HG02885 (cell line): ENCODE results near the gene MOSPD3.
A peak's percentile ranks its signal among the peaks of the same experiment; 100 is the strongest.

Experiments used
- ATAC-seq: cut with Tn5 transposase; IDR thresholded peaks from one replicate; pipeline ENCODE4 v1.9.1; 2021; ENCODE audit warnings: mild to moderate bottlenecking; ENCODE audit not compliant: unreplicated experiment, poor library complexity

Gene MOSPD3

GRCh38 chr7:100574362-100575205, 37.8 kb upstream of the MOSPD3 start:
- no peak for ATAC-seq

GRCh38 chr7:100575206-100575631, 37.1 kb upstream of the MOSPD3 start:
- no peak for ATAC-seq

DNA sequence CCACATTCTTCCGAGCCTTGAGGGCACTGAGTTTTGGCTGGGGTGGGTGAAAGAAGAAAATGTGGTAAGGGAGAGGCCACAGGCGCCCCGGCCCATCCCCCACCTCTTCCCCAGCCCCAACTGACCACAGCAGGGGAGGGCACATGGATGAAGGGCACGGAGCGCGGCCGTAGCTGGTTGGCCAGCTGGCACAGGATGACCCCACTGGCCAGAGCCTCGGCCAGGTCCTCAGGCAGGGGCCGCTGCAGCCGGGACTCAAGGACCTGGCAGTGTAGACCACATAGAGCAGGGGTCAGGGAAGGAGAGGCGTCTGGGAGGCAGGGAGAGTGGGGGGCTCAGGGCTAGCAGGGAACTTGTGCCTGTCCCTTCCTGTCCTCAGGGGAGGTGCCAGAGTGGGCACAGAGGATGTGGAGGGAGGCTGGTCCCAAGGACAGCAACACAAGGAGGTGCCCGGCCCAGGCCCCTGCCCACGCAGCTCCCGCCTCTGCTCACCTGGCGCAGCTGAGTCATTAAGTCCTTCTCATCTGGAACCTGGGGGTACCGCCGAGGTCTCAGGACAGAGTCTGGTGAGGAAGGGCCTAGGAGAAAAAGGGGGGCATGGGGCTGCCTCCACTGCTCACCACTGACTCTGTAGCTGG, 36.5 kb upstream of the MOSPD3 start:
- ATAC-seq = no peak

DNA sequence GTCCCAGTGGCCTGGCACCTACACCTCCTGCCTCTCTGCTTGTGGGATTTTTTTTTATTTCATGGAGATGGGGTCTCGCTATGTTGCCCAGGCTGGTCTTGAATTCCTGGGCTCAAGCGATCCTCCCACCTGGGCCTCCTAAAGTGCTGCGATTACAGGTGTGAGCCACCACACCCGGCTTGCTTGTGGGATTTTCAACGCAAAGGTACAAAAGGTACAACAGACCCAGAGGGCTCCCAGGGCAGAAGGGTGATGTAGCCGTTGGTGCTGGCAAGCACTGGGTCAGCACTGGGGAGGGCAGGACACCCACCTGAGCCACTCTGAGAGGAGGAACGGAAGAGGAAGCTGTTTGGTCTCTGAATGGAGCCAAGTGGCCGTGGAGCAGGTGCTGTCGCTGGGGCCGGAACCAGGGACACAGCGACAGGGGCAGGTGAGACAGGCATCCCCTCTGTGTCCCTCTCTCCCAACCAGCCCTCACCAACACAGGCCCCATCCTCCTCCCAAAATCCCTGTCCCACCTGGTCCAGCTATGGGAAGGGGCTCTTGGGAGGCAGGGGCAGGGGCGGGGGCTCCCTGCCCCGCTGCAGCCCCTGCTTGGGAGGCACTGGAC, 35.9 kb upstream of the MOSPD3 start:
- no peak for ATAC-seq

- ATAC-seq = no peak
These were observed 35.2 kb upstream of the MOSPD3 start for GRCh38 chr7:100577103-100577502.

GRCh38 chr7:100577507-100577906, 34.8 kb upstream of the MOSPD3 start:
- ATAC-seq = no peak

DNA sequence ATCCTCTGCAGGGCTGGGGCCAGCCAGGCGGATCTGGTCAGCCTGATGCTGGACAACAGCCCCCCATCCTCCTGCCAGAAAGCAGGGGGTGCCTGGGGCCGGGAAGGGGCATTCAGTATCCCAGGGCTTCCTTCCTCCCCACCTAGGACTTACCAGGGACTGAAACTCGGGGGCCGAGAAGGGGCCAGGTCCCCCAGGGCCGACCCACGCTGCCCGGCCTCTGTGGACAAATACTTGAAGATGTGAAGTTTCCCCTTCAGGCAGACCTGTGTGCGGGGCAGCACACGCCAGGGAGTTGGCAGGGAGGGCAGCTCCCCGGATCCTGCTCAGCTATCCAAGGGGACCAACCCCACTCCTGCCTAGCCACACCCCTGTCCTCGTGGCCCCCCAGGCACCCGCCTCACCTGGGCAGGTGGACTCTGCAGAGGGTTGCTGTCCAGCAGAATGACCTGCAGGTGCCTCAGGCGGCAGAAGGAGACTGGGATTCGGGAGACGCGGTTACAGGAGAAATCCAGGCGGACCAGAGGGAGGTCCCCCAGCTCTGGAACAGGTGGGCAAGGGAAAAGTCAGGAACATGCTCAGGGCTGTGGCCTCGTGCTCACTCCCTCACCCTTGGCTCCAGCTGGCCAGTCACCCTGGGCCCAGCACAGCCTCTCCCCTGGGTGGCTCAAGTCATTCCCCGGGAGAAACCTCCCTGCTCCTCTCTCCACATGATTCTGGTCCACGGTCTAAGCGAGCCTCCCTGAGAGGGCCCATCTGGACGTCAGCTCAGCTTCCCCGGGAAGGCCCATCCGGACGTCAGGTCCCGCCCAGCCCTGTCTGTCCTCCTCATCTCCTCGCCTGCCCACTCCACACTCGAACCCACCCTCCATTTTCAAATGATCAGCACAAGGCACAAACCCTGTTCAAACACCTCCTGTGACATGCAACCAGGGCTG, 33.8 kb upstream of the MOSPD3 start:
- no peak for ATAC-seq

GRCh38 chr7:100580466-100581283, 31.7 kb upstream of the MOSPD3 start:
- no peak for ATAC-seq

- no peak for ATAC-seq
These were observed 30.2 kb upstream of the MOSPD3 start for GRCh38 chr7:100582041-100582579.

DNA sequence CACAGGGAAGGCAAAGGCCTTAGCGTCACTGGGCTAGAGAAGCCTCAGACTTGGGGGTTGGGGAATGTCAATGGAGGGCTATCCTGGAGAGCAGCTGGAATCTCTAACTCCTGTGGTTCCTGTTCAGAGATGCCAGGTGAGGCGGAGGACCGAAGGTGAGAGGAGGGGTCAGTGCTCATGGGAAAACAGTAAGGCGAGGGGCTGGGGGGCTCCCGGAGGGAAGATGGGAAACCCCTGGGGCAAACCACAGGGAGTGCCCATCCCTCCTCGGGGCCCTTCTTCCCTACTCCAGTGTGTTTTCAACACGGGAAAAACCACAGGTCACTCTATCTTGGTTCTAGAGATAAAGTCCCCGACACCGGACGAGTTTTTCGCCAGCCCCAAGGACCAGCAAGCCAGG, 29.7 kb upstream of the MOSPD3 start:
- ATAC-seq = no peak

GRCh38 chr7:100583132-100584053, 28.9 kb upstream of the MOSPD3 start:
- no peak for ATAC-seq

DNA sequence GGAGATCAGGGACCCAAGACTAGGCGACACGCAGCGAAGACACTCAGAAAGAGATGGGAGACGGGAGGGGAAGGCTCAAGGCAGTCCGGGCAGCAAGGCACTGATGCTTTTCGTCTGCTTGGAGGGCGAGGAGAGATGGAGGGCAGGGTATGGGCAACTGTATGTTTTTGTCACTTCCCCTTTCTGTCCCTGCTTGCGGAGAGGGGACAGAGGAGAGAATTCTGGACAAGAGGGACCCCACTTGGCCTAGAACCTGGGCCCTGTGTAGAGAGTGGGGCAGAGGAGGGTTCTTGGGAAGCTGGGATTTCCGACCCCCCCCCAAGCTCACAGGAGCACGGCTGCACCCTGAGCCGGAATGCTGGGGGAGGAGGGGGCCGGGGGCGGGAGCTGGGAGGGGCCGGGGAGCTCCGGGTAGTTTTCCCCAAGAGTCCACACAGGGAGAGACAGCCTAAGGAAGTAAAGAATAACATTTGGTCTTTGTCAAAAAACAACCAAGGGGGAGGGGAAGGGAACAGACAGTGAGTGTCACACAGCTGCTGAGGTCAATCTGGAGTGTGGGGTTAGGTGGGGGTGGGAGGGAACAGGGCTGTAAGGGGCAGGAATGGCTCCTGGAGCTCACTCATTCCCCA, 28.2 kb upstream of the MOSPD3 start:
- ATAC-seq = no peak

DNA sequence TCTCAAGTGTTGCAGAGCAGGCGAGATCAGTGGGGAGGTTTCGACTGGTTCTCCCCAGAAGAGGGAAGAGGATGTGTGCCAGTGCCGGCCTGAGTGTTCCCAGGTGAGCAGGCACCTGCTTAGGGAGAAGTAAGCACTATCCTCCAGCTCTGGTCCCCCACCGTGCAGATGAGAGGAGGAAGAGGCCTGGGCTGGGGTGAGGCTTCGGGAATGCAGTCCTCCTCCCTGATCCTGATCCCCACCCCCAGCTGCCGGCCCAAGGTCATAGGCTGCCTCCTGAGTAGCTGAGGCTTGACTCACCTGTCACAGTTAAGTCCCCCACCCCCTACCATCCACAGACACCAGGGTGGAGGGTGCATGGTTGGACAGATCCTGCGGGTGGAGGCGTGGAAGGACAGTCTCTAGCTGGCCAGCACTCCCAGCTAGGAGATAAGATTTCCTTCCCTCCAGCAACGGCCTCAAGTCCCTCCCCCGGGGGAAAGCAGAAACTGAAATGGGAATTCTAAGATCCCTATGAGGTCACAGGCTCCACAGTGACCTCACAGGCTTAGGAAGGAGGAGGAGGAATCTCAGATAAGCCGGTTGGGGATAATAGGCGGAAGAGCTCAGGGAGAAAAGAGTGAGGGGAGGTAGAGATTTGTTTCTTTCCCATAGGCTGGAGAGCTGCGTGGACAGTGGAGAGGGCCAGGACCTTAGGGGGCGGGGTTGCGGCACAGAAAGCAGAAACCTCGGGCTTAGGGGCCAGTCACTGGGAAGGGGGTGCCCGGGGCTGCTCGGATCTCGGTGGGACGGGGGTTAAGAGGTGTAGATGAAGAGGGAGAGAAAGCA, 27.4 kb upstream of the MOSPD3 start:
- ATAC-seq = no peak

DNA sequence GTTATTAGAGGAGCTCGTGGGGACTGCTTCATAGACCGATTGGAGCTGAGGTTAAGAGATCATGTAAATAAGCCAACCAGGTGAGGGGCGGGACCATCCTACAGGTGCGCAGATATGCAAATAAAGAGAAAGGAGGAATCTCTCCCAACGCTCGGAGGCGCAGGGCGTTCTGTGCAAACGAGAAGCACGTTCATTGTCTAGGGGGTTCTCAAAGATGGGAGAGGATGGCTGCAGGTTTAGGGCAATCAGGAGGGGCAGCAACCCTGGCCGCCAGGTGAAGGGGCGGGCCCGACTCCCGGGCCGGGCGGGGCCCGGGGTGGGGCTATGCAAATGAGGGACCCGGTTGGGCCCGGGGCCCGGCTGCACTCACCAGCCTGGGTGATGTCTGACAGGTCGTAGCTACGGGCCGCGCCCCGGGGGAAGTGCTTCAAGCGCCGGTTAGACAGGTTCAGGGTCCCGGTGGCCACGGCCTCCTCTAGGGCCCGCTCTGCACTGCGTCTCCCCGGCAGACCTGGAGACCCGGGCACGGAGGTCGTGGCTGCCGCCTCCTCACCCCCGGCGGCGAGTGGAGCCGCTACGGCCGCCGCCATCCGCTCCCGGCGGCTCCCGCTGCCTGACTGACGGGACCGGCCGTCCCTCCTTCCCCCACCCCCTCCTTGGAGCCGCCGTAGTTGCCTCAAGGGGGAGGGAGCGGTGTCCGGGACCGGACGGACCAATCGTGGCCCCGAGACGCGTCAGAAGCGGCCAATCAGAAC, 26.7 kb upstream of the MOSPD3 start, which contains the start of gene LRCH4:
LRCH4 (minus strand) TSS at position 619 of the 755 bp plus-strand sequence; CDS start at position 590, 29 bp downstream.
- ATAC-seq = peak; percentile 34

- peak; percentile 86 for ATAC-seq
These were observed 25.9 kb upstream of the MOSPD3 start, which contains the start of gene FBXO24 for GRCh38 chr7:100586266-100587025. Gene FBXO24 (plus strand): TSS chr7:100586328. CDS start chr7:100586626, 298 bp downstream.
